IMR-90 (cell line): Measurements from ENCODE around the gene GALNT16. TPM values are rescaled to one million over a fixed set of nuclear protein-coding genes. Genes with fewer than 3 reads are reported as not detected.
"Not testable (repeated sequence)": the region's sequence is repeated elsewhere in the genome, so short reads cannot be mapped to it uniquely, and the experiment has no call there.

Experiments used
- ATAC-seq: fragments of 200-7000 bp; cut with Tn5 transposase; 2 replicates; pipeline ENCODE4 v1.9.1; 2020; ENCODE audit warnings: low read depth, mild to moderate bottlenecking, moderate library complexity
- BruUV-seq: library from RNA; stranded (reverse); fragments of 400-500 nt; replicated peaks from 2 replicates; lab custom pipeline; 2021; lab: Mats Ljungman, UMichigan
- CTCF ChIA-PET: fragments of 300-600 bp; formaldehyde crosslinking; extraction: SDS; loops from one replicate; lab custom pipeline; 2021; ENCODE audit warnings: antibody characterized with exemption; lab: Yijun Ruan, JAX
- POLR2A ChIA-PET: fragments of 300-600 bp; sonication (Branson Sonifier 250); formaldehyde crosslinking; loops from one replicate; lab custom pipeline; 2022; ENCODE audit warnings: antibody characterized with exemption; ENCODE audit not compliant: unreplicated experiment; lab: Charles Lee
- DNase-seq: peaks from one replicate; pipeline ENCODE4 v3.0.0; 2013
- H2AFZ ChIP-seq: replicated peaks from 2 replicates; pipeline ENCODE3; 2013; ENCODE audit warnings: low read length, mild to moderate bottlenecking; ENCODE audit not compliant: poor library complexity
- H2AK5ac ChIP-seq: 2 replicates; pipeline ENCODE4 v1.6.1; 2013; ENCODE audit warnings: low read depth, low read length, inconsistent platforms
- H2AK9ac ChIP-seq: replicated peaks from 2 replicates; pipeline ENCODE3; 2013; ENCODE audit warnings: mild to moderate bottlenecking, low read depth, low read length, moderate library complexity; ENCODE audit not compliant: poor library complexity
- H2BK120ac ChIP-seq: 2 replicates; pipeline ENCODE4 v1.6.1; 2013; ENCODE audit warnings: low read depth, low read length, inconsistent platforms
- H2BK15ac ChIP-seq: 3 replicates; pipeline ENCODE4 v1.6.1; 2013; ENCODE audit warnings: low read depth, low read length, inconsistent platforms
- H2BK20ac ChIP-seq: 2 replicates; pipeline ENCODE4 v1.6.1; 2013; ENCODE audit warnings: low read depth, mild to moderate bottlenecking, inconsistent platforms, low read length, moderate library complexity
- H2BK5ac ChIP-seq: 2 replicates; pipeline ENCODE4 v1.6.1; 2013; ENCODE audit warnings: mild to moderate bottlenecking, low read depth, low read length, inconsistent platforms; ENCODE audit not compliant: poor library complexity, severe bottlenecking
- H3K14ac ChIP-seq: replicated peaks from 2 replicates; pipeline ENCODE4 v1.6.1; 2013; ENCODE audit warnings: low read depth, low read length, inconsistent platforms
- H3K18ac ChIP-seq: 2 replicates; pipeline ENCODE4 v1.6.1; 2013; ENCODE audit warnings: low read depth, low read length, control low read depth
- H3K23ac ChIP-seq: 2 replicates; pipeline ENCODE4 v1.6.1; 2013; ENCODE audit warnings: low read depth, low read length, inconsistent platforms
- H3K27ac ChIP-seq: 2 replicates; pipeline ENCODE4 v1.5.1; 2013; ENCODE audit warnings: mild to moderate bottlenecking, control low read depth, low read length; ENCODE audit not compliant: insufficient read depth
- H3K27me3 ChIP-seq: 2 replicates; pipeline ENCODE4 v1.6.1; 2013; ENCODE audit warnings: low read length; ENCODE audit not compliant: control insufficient read depth, insufficient read depth
- H3K36me3 ChIP-seq: 2 replicates; pipeline ENCODE4 v1.6.1; 2013; ENCODE audit warnings: low read length, mixed read lengths; ENCODE audit not compliant: control insufficient read depth, insufficient read depth
- H3K4ac ChIP-seq: 2 replicates; pipeline ENCODE4 v1.6.1; 2013; ENCODE audit warnings: low read depth, low read length, inconsistent platforms
- H3K4me1 ChIP-seq: 2 replicates; pipeline ENCODE4 v1.6.1; 2013; ENCODE audit warnings: low read length, mixed read lengths; ENCODE audit not compliant: control insufficient read depth, insufficient read depth
- H3K4me2 ChIP-seq: 2 replicates; pipeline ENCODE4 v1.6.1; 2013; ENCODE audit warnings: low read depth, mild to moderate bottlenecking, control low read depth, low read length, moderate library complexity
- H3K4me3 ChIP-seq: 2 replicates; pipeline ENCODE4 v1.5.1; 2013; ENCODE audit warnings: low read depth, mild to moderate bottlenecking, control low read depth, low read length, moderate library complexity; ENCODE audit not compliant: insufficient read depth
- H3K56ac ChIP-seq: 2 replicates; pipeline ENCODE4 v1.6.1; 2013; ENCODE audit warnings: low read length, inconsistent platforms; ENCODE audit not compliant: insufficient read depth; ENCODE audit errors: extremely low read depth
- H3K79me1 ChIP-seq, 2 experiments: 2 replicates each; pipeline ENCODE4 v1.6.1; 2013; ENCODE audit warnings: low read length in 2 of 2, inconsistent platforms in 1 of 2, low read depth in 1 of 2
- H3K9ac ChIP-seq: 2 replicates; pipeline ENCODE4 v1.6.1; 2013; ENCODE audit warnings: low read depth, low read length, control low read depth
- H3K9me1 ChIP-seq: 2 replicates; pipeline ENCODE4 v1.6.1; 2013; ENCODE audit warnings: low read length, inconsistent platforms; ENCODE audit not compliant: insufficient read depth
- H3K9me3 ChIP-seq: 2 replicates; pipeline ENCODE4 v1.6.1; 2013; ENCODE audit warnings: low read length; ENCODE audit not compliant: control insufficient read depth, insufficient read depth
- H4K20me1 ChIP-seq: 2 replicates; pipeline ENCODE4 v1.6.1; 2013; ENCODE audit warnings: low read length, inconsistent platforms; ENCODE audit not compliant: insufficient read depth
- H4K5ac ChIP-seq: 2 replicates; pipeline ENCODE4 v1.6.1; 2013; ENCODE audit warnings: mild to moderate bottlenecking, low read depth, low read length, control low read depth
- H4K8ac ChIP-seq, 2 experiments: 2 replicates each; pipeline ENCODE4 v1.6.1; 2013; ENCODE audit warnings: low read depth in 2 of 2, low read length in 2 of 2, control low read depth in 1 of 2, inconsistent platforms in 1 of 2
- H4K91ac ChIP-seq: 2 replicates; pipeline ENCODE4 v1.6.1; 2013; ENCODE audit warnings: low read depth, low read length, inconsistent platforms; ENCODE audit not compliant: insufficient read depth
- WGBS, 2 experiments: methylation state at CpG; one replicate each; pipeline versions ENCODE4 v1.1.5 to v1.1.7; 2013; ENCODE audit warnings: missing lambda C conversion rate in 2 of 2; ENCODE audit not compliant: insufficient read length in 1 of 2; ENCODE audit errors: extremely low coverage in 2 of 2; 5-methylcytosine and 5-hydroxymethylcytosine counted together
- dilution Hi-C: fragments of 300-500 bp; cut with HindIII; formaldehyde crosslinking; loops from one replicate; pipeline ENCODE4 v1.14.3; 2018; ENCODE audit warnings: low sequenced_read_pairs; ENCODE audit not compliant: unreplicated experiment
- in situ Hi-C: fragments of 300-500 bp; cut with MboI; formaldehyde crosslinking; loops from 3 replicates; pipeline ENCODE4 v1.14.3; 2019; ENCODE audit warnings: low sequenced_read_pairs, inconsistent platforms, mixed read lengths
- intact Hi-C: fragments of 100-400 bp; cut with micrococcal nuclease; formaldehyde crosslinking; loops from 2 replicates; pipeline ENCODE4 v1.10.0; 2022
- polyA plus RNA-seq, 3 experiments: library from polyadenylated mRNA; depleted of rRNA; stranded (reverse); fragments of >200 nt; gene quantifications; 2 replicates each; pipeline ENCODE4 v1.2.3, GENCODE V29; 2012; ENCODE audit warnings: low replicate concordance in 1 of 3
- total RNA-seq: library from RNA; depleted of rRNA; stranded (reverse); fragments of >200 nt; gene quantifications from 2 replicates; pipeline ENCODE4 v1.2.3, GENCODE V29; 2012

Gene GALNT16
- total and polyA plus RNA-seq, 2 of the 4 experiments (the other 2 are of a cell fraction), result 0.36 to 1.5 TPM

- BruUV-seq, H3K4ac ChIP-seq, H4K8ac ChIP-seq, dilution Hi-C loops, H2BK120ac ChIP-seq, intact Hi-C loops, H3K18ac ChIP-seq, H2BK20ac ChIP-seq, H3K4me1 ChIP-seq, H3K4me3 ChIP-seq, H3K56ac ChIP-seq, H2BK5ac ChIP-seq, CTCF ChIA-PET, POLR2A ChIA-PET, H2AK9ac ChIP-seq, ATAC-seq, H3K27ac ChIP-seq, DNase-seq, H3K9me1 ChIP-seq, in situ Hi-C loops, H4K91ac ChIP-seq, H2AK5ac ChIP-seq, H2BK15ac ChIP-seq, H3K9me3 ChIP-seq, H4K5ac ChIP-seq, H3K23ac ChIP-seq, H3K79me1 ChIP-seq, H3K9ac ChIP-seq, H3K36me3 ChIP-seq, H2AFZ ChIP-seq, H4K20me1 ChIP-seq, H3K14ac ChIP-seq, H3K4me2 ChIP-seq: not testable (repeated sequence)
- H3K27me3 ChIP-seq, result peaks cover 16% of the 10 kb centered on the region
- WGBS, 2 experiments, result no CpG with 5 or more reads among the region's 3 CpGs
These were observed 17.4 kb downstream of the GALNT16 start for GRCh38 chr14:69277356-69277755.
